Natural killer cell (primary cell): ENCODE measurements around the gene TMEM100. TPM values are rescaled to one million over a fixed set of nuclear protein-coding genes. Genes with fewer than 3 reads are reported as not detected.

Experiments
- ATAC-seq, 3 donors: fragments of 150-1000 bp in 2 of 3; fragments of 200-7000 bp in 1 of 3; cut with Tn5 transposase; 1 replicate in 1 of 3; 2 replicates in 2 of 3; pipeline ENCODE4 v1.10.0; 2021; ENCODE audit warnings: mild to moderate bottlenecking in 2 of 3, moderate library complexity in 2 of 3
- DNase-seq, 2 donors: peaks; one replicate each; pipeline versions ENCODE4 v3.0.0 to v3.0.0-alpha.2; 2013 to 2021; ENCODE audit warnings: mixed read lengths in 1 of 2
- H3K27ac ChIP-seq: one replicate; pipeline ENCODE4 v1.5.1; 2013; ENCODE audit warnings: mild to moderate bottlenecking, low read length
- H3K27me3 ChIP-seq: one replicate; pipeline ENCODE4 v1.6.1; 2013; ENCODE audit warnings: low read length; ENCODE audit not compliant: control insufficient read depth, insufficient read depth
- H3K36me3 ChIP-seq: one replicate; pipeline ENCODE4 v1.6.1; 2013; ENCODE audit warnings: low read length; ENCODE audit not compliant: control insufficient read depth, insufficient read depth
- H3K4me1 ChIP-seq: one replicate; pipeline ENCODE4 v1.6.1; 2013; ENCODE audit warnings: low read length; ENCODE audit not compliant: control insufficient read depth, insufficient read depth
- H3K4me3 ChIP-seq: one replicate; pipeline ENCODE4 v1.5.1; 2013; ENCODE audit warnings: low read length
- H3K9me3 ChIP-seq: one replicate; pipeline ENCODE4 v1.6.1; 2013; ENCODE audit warnings: low read length; ENCODE audit not compliant: control insufficient read depth, insufficient read depth
- H3K27ac Mint-ChIP-seq, 2 donors: one replicate each; pipeline ENCODE4 v1.8.0; 2022; ENCODE audit warnings: mild to moderate bottlenecking in 2 of 2, mixed read lengths in 2 of 2, moderate library complexity in 1 of 2
- H3K27me3 Mint-ChIP-seq, 2 donors: one replicate each; pipeline ENCODE4 v1.8.0; 2022; ENCODE audit warnings: low read depth in 2 of 2, mixed read lengths in 2 of 2
- H3K36me3 Mint-ChIP-seq: one replicate; pipeline ENCODE4 v1.8.0; 2022; ENCODE audit warnings: mixed read lengths
- H3K4me1 Mint-ChIP-seq, 2 donors: one replicate each; pipeline ENCODE4 v1.8.0; 2022; ENCODE audit warnings: mixed read lengths in 2 of 2
- H3K4me3 Mint-ChIP-seq: one replicate; pipeline ENCODE4 v1.8.0; 2022; ENCODE audit warnings: mild to moderate bottlenecking, moderate library complexity, mixed read lengths
- H3K9me3 Mint-ChIP-seq, 2 donors: one replicate each; pipeline ENCODE4 v1.8.0; 2022; ENCODE audit warnings: mixed read lengths in 2 of 2
- CTCF ChIP-seq: fragments of 200-600 bp; IDR thresholded peaks from one replicate; pipeline ENCODE4 v1.8.0; 2022; ENCODE audit warnings: antibody characterized with exemption
- WGBS: methylation state at CpG from one replicate; pipeline ENCODE4 v1.1.7; 2013; ENCODE audit warnings: missing lambda C conversion rate; ENCODE audit not compliant: insufficient coverage; 5-methylcytosine and 5-hydroxymethylcytosine counted together
- intact Hi-C: fragments of 100-400 bp; cut with micrococcal nuclease; formaldehyde crosslinking; loops from one replicate; pipeline ENCODE4 v1.14.2; 2022
- total RNA-seq, 4 donors: library from RNA; stranded (reverse); fragments of 120-200 nt in 1 of 4; gene quantifications; one replicate each; pipeline versions ENCODE4 v1.2.3 to v1.2.4, GENCODE V29; 2013 to 2022

TMEM100 gene
- total RNA-seq, 3 donors from 2014 or later (not counting 1 experiment from before 2014, with no cell fraction given) = not detected

DNA sequence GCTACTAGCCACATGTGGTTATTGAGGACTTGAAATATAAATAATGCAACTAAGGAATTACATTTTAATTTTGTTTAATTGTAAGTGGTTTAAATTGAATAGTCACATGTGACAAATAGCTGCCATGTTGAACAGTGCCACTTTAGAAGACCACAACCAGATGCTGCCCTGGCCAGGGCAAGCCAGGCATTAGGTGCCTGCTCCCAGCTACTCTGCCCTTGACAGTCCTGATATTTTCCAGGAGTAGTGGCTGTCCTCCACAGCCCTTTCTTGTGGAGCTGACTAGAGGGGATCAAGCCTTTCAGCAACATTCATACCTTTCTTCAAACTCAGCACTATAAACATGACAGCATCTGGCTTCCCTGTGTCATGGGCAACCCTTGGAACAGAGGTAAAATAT, 31.0 kb downstream of the TMEM100 start:
- H3K27me3 ChIP-seq = no peaks in the 10 kb centered on the region
- no peaks in the 10 kb centered on the region for H3K36me3 Mint-ChIP-seq
- H3K4me1 ChIP-seq = no peaks in the 10 kb centered on the region
- no peak overlapping the region for H3K4me3 Mint-ChIP-seq
- H3K4me1 Mint-ChIP-seq = no peaks in the 10 kb centered on the region
- H3K9me3 ChIP-seq = no peaks in the 10 kb centered on the region
- DNase-seq = no peak
- H3K36me3 ChIP-seq = no peaks in the 10 kb centered on the region
- H3K9me3 Mint-ChIP-seq = no peaks in the 10 kb centered on the region
- H3K27me3 Mint-ChIP-seq = peaks cover 0 to 5% of the 10 kb centered on the region in 2 donors
- H3K4me3 ChIP-seq = no peak overlapping the region
- H3K27ac ChIP-seq = no peak overlapping the region
- ATAC-seq = no peak
- no peak for TF ChIP-seq CTCF
- intact Hi-C loops = no loop called here
- H3K27ac Mint-ChIP-seq = no peak overlapping the region

GRCh38 chr17:55690105-55690508, 32.6 kb downstream of the TMEM100 start:
- Histone ChIP-seq H3K27ac (no peak overlapping the region), H3K36me3 (no peaks in the 10 kb centered on the region), H3K4me3 (no peak overlapping the region), H3K4me1 (no peaks in the 10 kb centered on the region), H3K27me3 (no peaks in the 10 kb centered on the region), H3K9me3 (no peaks in the 10 kb centered on the region)
- Mint-ChIP-seq H3K36me3 (no peaks in the 10 kb centered on the region), H3K4me3 (no peak overlapping the region), H3K27ac (no peak overlapping the region), H3K4me1 (no peaks in the 10 kb centered on the region), H3K27me3 (peaks cover 5 to 8% of the 10 kb centered on the region in 2 donors), H3K9me3 (no peaks in the 10 kb centered on the region)
- no peak for TF ChIP-seq CTCF
- ATAC-seq (no peak), DNase-seq (no peak)
- intact Hi-C loops = no loop called here
- WGBS = 49% methylated on average over 2 of the region's 2 CpGs

- Mint-ChIP-seq H3K9me3 (no peaks in the 10 kb centered on the region), H3K36me3 (no peaks in the 10 kb centered on the region), H3K27ac (no peak overlapping the region), H3K4me1 (no peaks in the 10 kb centered on the region), H3K4me3 (no peak overlapping the region), H3K27me3 (peaks cover 9 to 11% of the 10 kb centered on the region in 2 donors)
- intact Hi-C loops = no loop called here
- no peaks in the 10 kb centered on the region for H3K36me3 ChIP-seq
- ATAC-seq (no peak), DNase-seq (no peak)
- no peak for TF ChIP-seq CTCF
- WGBS = 90% methylated on average over 4 of the region's 4 CpGs
- H3K27ac ChIP-seq = no peak overlapping the region
- no peaks in the 10 kb centered on the region for H3K27me3 ChIP-seq
- H3K4me1 ChIP-seq = no peaks in the 10 kb centered on the region
- H3K4me3 ChIP-seq = no peak overlapping the region
- H3K9me3 ChIP-seq = no peaks in the 10 kb centered on the region
Measured at GRCh38 chr17:55689672-55690071, 33.0 kb downstream of the TMEM100 start.

GRCh38 chr17:55688057-55688456, 34.6 kb downstream of the TMEM100 start:
- Histone ChIP-seq H3K4me3 (no peak overlapping the region), H3K9me3 (no peaks in the 10 kb centered on the region), H3K36me3 (no peaks in the 10 kb centered on the region), H3K27me3 (no peaks in the 10 kb centered on the region), H3K4me1 (no peaks in the 10 kb centered on the region), H3K27ac (no peak overlapping the region)
- H3K27me3 Mint-ChIP-seq = peaks cover 9 to 13% of the 10 kb centered on the region in 2 donors
- intact Hi-C loops = no loop called here
- H3K4me3 Mint-ChIP-seq = no peak overlapping the region
- WGBS = 85% methylated on average over 3 of the region's 3 CpGs
- ATAC-seq = no peak
- H3K4me1 Mint-ChIP-seq = no peaks in the 10 kb centered on the region
- H3K27ac Mint-ChIP-seq = no peak overlapping the region
- no peak for TF ChIP-seq CTCF
- H3K9me3 Mint-ChIP-seq = no peaks in the 10 kb centered on the region
- DNase-seq = no peak
- no peaks in the 10 kb centered on the region for H3K36me3 Mint-ChIP-seq
